GM03348 (cell line): ENCODE measurements around the gene ZNF786.
"Not testable (repeated sequence)": the region's sequence is repeated elsewhere in the genome, so short reads cannot be mapped to it uniquely, and the experiment has no call there.

ENCODE experiments used
- DNase-seq: peaks from one replicate; pipeline ENCODE4 v3.0.0; 2012; ENCODE audit warnings: low spot score

Gene ZNF786

DNA sequence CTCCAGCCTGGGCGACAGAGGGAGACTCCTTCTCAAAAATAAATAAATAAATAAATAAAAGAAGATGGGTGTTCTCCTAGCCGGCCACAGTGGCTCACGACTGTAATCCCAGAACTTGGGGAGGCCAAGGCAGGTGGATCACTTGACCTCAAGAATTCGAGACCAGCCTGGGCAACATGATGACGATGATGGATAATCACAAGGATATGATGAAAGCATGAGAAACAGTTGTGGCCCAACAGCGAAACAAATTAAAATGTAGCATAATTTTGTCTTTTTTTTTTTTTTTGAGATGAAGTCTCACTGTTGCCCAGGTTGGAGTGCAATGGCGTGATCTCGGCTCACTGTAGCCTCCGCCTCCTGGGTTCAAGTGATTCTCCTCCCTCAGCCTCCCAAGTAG is 12.9 kb downstream of the ZNF786 start:
- DNase-seq, result no peak

DNA sequence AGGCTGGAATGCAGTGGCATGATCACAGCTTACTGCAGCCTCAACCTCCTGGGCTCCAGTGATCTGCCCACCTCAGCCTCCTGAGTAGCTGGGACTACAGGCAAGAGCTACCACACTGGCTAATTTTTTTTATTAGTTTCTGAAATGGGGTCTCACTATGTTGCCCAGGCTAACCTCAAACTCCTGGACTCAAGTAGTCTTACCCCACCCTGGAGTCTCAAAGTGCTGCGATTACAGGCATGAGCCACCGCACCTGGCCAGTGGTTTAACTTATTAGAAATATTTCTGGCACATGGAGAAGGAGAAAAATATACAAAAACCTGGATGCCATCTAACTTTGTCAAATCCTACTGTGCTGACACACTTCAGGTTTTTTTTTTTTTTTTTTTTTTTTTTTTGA is 15.2 kb downstream of the ZNF786 start:
- DNase-seq, result no peak

DNA sequence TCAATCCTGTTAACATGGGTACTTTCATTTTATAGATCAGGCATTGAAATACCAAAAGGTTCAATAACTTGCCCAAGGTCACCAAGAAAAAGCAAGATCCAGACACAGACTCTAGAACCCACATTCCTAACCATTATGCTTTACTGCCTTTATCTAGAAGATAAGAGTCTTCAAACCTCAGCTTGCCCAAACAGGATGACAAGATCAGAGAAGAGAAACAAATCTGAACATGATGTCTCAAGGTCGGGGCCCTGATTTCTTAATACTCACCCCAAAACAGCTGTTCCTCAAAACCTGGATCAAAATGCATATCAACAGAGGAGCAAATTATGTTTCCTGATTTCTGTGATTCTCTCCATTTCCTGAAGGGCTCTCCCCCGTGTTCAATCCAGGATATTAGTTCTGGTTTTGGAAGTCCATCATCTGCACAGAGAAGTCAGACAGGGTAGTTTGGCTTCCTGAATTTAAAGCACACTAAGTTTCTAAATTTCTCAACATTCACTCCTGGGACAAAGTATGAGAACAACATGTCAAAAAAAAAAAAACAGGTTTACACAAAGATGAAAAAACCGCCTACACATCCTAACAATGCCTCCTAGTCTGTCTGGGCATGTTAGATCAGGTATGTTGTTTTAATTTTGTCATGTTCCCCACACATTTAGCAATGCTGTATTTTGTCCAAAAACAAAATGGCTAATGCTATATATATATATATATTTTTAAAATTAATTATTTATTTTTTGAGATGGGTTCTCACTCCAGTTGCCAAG is 16.2 kb downstream of the ZNF786 start:
- no peak for DNase-seq

DNA sequence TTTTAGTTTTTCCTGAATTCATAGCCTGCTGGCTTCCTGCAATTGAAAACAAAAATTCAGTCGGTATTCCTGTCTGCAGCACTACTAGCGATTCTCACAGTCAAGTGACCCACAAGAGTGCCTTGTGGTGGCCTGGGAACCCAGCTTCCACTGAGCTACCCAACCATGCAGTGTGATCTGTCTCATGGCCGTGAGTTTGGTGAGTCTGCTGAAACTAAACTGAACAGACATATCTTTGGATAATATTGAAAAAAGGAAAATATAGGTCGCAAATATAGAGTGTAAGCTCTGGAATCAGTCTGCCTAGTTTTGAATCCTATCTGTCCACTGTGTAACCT is 18.1 kb downstream of the ZNF786 start:
- no peak for DNase-seq

DNA sequence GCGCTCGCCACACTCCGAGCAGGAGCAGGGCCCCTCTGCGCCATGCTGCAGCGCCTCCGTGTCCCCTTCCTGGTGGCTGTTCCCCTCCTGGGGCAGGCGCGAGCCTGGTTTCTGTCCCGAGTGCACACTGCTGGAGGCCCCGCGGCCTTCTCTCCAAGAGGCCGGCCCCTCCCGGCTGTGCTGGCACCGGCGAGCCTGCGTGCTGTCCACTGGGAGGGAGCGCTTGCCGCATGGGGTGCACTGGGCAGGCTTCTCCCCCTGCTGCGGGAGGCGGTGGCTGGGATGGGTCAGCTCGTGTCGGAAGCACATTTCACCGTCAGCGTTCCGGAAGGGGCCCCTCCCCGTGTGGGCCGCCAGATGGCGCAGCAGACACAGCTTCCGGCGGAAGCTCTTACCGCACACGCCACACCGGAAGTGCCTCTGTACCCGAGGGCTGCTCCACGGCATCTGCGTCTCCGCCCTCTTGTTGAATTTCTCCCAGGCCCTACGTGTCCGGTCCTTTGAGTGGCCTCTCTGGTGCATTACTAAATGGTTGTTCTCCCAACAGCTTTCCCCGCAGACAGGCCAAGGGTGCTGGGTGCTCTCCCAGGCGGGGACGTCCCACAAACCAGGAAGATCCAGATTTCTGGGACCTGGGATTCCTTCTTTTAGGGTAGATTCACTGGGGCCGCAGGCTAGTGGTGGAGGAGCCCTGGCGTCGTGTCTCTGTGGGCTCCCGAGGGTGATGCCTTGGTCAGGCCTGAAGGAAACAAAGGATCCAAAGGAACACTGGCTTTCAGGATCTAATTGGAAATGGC is 18.7 kb downstream of the ZNF786 start:
- DNase-seq, result no peak

DNA sequence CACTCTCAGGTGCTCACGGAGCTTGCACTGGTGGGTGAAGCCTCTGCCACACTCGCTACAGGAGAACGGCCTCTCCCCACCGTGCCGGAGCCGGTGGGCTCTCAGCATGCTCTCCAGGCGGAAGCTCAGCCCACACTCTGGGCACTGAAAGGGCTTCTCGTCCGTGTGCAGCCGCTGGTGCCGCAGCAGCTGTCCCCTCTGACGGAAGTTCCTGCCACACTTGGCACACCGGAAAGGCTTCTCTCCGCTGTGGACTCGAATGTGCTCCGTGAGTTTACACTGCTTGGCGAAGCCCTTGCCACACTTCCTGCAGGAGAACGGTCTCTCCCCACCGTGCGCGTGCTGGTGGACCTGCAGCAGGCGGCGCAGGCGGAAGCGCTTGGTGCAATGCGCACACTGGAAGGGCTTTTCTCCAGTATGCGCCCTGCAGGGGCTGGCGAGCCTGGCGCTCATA is 19.3 kb downstream of the ZNF786 start:
- DNase-seq, result no peak

DNA sequence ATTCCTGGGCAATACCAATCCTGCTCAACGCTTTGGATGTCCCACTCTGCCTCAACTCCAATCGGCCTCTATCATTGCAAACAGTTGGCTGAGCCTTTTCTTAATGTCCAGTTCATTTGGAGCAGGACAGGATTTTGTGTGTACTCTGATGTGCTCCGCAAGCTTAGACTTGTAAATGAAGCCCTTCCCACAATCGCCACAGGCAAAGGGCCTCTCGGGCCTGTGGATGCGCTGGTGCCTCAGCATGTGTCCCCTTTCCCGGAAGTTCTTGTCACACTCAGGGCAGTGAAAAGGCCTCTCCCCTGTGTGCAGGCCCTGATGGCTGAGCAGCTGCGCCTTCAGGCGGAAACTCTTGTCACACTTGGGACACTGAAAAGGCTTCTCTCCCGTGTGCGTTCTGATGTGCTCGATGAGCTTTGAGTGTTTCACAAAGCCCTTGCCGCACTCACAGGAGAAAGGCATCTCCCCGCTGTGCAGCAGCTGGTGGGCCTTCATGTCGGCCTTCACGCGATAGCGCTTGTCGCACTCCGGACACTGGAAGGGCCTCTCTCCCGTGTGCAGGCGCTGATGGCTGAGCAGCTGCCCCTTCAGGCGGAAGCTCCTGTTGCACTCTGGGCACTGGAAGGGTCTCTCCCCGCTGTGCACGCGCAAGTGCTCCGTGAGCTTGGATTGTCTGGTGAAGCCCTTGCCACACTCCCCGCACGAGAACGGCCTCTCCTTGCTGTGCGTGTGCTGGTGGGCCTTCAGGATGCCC is 20.0 kb downstream of the ZNF786 start:
- DNase-seq, result no peak

DNA sequence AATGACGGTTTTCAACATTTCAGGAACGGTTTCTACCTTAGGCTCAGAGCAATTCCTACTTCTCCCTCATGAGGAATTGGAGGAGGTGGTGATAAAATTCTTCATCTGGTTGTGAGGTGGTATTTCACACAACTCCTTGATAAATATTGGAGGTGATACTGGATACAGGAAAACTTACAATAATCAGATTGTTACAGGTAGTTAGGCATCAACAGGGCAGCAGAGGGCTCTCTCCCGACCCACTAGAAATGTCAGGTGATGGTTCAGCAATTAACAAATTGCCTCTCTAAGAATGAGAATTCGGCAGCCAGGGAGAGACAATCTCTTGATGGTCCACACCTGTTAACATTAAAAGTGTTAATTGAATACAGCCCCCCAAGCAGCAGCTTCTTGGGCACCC is 22.6 kb downstream of the ZNF786 start:
- no peak for DNase-seq

DNA sequence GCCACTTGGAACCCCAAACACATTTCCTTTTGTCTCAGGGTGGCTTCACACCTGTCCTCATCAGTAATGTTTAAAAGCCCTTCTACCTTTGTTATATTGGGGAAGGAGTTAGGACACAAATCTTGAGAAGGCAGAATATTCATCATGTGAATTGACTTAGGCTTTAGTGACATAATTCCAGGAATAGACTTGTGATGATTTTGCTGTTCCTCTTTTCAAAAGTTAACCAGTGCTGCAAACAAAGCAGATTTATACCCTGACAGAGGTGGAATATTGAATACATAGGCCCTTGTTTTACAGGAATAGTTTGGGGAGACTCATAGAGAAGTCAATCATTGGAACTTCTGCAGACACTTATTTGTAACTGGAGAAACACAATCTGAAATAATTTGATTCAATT is 27.0 kb downstream of the ZNF786 start:
- no peak for DNase-seq

DNA sequence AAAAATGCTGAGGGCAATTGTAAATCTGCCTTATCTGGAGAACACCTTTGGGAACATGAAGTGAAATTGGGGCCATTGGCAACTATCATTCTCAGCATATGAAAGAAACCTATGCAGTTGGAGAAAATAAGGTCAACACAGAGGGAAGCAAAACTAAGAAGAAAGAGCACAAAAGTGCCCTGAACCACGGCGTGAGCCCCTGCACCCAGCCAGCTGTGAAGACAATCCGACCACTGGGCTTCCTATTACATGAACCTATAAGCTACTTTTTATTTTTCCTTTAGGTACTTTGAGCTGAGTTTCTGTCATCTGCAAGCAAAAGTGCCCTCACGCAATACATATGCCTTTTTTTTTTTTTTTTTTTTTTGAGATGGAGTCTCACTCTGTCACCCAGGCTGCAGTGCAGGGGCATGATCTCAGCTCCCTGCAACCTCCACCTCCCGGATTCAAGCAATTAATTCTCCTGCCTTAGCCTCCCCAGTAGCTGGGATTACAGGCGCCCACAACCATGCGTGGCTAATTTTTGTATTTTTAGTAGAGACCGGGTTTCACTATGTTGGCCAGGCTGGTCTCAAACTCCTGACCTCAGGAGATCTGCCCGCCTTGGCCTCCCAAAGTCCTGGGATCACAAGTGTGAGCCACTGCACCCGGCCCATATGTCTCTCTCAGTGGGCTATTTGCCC is 28.2 kb downstream of the ZNF786 start:
- DNase-seq, result not testable (repeated sequence)

DNA sequence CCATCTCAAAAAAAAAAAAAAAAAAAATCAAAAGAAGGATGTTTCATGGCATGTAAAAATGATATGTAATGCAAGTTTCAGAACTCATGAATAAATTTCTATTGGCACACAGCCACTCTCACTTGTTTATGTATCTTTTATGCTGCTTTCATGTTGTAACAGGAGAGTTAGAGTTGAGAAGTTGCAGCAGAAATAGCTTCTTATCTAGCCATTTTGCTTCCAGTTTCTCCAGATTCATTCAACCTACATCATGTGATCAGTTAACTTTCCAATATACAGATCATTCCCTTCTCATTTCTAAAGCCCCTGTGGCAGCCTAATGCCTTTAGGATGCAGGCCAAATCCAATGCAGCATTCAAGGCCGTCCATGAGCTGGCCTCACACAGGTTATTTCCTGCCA is 30.4 kb downstream of the ZNF786 start:
- DNase-seq, result no peak

DNA sequence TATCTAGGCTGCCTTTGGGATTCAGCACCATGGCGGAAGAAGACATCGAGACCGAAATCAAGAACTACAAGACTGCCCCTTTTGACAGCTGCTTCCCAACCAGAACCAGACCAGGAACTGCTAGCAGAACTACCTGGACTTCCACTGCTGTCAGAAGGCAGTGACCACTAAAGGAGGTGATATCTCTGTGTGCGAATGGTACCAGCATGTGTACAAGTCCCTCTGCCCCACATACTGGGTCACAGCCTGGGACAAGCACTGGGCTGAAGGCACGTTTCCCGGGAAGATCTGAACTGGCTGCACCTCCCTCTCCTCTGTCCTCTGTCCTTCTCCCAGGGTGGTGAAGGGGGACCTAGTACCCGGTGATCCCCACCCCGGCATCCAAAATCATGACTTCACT is 36.6 kb downstream of the ZNF786 start:
- no peak for DNase-seq

DNA sequence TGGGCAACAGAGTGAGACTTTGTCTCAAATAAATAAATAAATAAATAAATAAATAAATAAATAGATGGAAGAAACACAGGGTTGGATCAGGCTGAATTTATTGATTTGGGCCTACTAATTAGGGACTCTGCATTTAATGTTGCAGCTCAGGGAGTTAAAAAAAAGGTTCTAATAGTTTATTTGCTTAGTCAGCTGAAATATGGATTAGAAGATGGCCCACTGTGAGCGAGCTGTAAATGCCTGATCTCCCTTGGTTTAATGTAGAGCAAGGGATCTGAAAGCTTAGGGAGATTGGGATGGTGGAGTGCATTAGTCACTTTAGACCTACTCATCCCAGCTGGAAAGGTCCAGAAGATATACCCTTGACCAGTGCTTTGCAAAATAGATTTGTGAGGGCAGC is 37.1 kb downstream of the ZNF786 start:
- no peak for DNase-seq

DNA sequence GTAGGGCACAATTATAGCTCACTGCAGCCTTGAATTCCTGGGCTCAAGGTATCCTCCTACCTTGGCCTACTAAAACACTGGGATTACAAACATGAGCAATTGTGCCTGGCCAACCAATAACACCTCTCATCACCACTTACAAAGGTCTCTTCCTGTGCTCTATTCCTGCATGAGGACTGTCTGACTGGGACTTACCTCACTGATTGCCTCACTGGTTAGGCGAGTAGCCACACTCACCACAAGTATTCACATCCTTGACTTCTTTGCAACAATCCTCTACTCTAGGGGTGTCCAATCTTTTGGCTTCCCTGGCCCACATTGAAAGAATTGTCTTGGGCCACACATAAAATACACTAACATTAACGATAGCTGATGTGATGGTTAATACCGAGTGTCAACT is 39.6 kb downstream of the ZNF786 start:
- DNase-seq, result no peak

DNA sequence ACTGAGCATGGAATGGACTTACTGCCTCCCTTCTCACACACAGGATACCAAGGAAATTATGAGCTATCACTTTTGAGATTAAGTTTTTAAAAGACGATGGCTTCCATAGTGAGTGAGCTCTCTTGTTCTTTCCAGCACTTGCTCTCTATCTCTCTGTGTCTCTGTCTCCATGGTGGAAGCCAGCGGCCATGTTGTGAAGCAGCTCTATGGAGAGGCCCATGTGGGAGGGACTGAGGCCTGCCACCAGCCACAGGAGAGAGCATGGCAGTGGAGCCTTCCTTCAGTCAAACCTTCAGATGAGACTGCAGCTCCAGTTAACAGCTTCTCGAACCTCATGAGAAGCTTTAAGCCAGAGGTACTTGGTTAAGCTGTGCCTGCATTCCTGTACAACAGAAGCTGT is 41.7 kb downstream of the ZNF786 start:
- no peak for DNase-seq

DNA sequence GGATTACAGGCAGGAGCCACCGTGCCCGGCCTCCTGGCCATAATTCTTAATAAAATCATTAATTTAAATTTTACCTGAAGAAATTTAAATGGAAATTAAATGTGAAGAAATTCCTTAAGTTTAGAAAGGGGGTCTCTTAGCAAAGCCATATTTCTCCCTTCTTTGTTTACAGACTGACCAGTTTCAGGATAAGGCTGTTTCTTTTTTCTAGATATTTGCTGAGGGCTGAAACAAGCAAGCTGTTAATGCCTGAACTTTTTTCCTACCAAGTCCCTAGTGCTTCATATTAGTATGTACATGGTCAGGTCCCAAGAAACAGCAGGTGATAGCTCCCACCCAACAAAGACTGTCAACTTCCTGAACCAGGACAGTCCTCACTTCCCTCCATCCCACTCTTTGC is 44.1 kb downstream of the ZNF786 start:
- no peak for DNase-seq

DNA sequence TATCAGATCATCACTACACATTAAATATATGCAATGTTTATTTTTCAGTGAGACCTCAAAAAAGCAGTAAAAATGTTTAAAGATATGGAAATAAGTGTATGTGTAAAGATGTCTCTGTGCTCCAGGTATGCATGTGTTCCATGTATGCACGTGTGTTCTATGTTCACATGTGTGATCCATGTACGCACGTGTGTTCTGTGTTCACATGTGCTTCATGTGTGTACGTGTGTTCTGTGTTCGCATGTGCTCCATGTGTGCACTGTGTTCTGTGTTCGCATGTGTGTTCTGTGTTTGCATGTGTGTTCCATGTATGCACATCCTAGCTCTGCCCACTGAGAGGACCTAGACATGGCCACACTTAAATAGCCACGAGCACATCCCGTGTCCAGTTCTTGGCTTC is 46.6 kb downstream of the ZNF786 start:
- no peak for DNase-seq

DNA sequence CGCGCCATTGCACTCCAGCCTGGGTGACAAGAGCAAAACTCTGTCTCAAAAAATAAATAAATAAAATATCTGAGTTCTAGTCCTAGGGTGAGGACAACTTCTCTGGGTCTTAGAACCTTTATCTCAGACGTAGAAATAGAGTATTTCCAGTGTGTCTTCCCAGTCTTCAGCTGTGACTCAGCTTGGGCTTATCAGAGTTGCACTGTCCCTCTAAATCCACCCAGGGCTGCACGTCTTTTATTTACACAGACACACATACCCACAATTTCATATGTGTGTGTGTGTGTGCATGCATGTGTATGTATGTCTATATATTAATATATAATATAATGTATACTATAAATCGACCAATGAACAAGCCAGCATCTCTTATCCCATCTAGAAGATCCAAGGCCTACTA is 49.2 kb downstream of the ZNF786 start:
- no peak for DNase-seq

DNA sequence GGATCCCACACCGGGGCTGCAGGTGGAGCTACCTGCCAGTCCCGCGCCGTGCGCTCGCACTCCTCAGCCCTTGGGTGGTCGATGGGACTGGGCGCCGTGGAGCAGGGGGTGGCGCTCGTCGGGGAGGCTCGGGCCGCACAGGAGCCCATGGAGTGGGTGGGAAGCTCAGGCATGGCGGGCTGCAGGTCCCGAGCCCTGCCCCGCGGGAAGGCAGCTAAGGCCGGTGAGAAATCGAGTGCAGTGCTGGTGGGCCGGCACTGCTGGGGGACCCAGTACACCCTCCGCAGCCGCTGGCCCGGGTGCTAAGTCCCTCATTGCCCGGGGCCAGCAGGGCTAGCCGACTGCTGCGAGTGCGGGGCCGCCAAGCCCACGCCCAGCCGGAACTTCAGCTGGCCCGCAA is 51.9 kb downstream of the ZNF786 start:
- DNase-seq, result not testable (repeated sequence)

DNA sequence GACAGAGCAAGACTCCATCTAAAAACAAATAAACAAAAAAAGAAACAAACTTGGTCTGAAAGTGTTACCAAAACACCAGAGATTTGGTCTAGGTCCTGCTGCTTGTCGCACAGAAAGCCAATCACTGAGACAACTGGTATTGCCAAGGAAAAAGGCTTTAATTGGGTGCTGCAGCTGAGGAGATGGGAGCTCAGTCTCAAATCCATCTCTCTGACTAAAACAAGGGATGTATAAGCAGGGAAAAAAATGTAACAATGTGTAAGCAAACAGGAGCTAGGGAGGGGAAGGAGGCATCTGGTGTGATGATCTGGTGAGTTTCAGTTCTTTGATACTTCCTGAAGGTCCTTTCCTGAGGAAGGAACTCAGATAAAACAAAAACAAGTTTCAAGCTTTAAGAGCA is 53.8 kb downstream of the ZNF786 start:
- no peak for DNase-seq

DNA sequence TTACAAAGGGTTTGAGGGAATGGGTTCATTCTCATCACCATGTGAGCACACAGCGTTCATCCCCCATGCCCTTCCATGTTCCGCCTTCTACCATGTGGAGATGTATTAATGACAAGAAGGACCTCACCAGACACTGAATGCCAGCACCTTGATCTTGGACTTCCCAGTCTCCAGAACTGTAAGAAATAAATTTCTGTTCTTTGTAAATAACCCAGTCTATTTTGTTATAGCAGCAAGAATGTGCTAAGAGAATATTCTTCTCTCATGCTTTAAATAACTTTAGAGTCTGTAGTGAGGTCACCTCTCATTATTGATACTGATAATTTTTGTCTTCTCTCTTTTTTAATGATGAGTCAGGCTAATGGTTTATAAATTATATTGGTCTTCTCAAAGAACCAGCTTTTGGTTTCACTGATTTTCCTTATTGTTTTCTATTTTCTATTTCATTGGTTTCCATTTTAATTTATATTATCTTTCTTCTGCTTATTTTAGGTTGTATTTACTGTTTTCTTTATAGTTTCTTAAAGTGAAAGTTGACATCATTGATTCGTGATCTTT is 59.1 kb downstream of the ZNF786 start:
- DNase-seq, result no peak

DNA sequence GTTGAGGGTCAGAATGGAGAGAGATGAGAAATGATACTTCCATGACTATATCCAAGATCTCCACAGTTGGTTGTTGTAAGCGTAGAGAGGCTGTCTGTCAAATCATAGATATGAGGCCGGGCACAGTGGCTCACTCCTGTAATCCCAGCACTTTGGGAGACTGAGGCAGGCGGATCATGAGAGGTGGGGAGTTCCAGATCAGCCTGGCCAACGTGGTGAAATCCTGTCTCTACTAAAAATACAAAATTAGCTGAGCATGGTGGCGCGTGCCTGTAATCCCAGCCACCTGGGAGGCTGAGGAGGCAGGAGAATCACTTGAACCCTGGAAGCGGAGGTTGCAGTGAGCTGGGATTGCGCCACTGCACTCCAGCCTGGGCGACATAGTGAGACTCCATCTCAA is 60.1 kb downstream of the ZNF786 start:
- not testable (repeated sequence) for DNase-seq
